ENCODE data around the gene COL18A1.

COL18A1 gene

GRCh38 chr21:45515241-45516061 is 110.5 kb downstream of the COL18A1 start:
- TF ChIP-seq CTCF (IDR thresholded peaks at IDR 0.05; ENCODE audit: borderline replicate concordance, insufficient read depth, low read depth, low read length): no peak
- no peak overlapping the region for H3K4me3 ChIP-seq (ENCODE audit: low read depth, low read length)

GRCh38 chr21:45516071-45516670 is 111.2 kb downstream of the COL18A1 start:
- H3K4me3 ChIP-seq (ENCODE audit: low read depth, low read length): no peak overlapping the region
- TF ChIP-seq CTCF (IDR thresholded peaks at IDR 0.05; ENCODE audit: borderline replicate concordance, insufficient read depth, low read depth, low read length): no peak

- no peak for TF ChIP-seq CTCF (IDR thresholded peaks at IDR 0.05; ENCODE audit: borderline replicate concordance, insufficient read depth, low read depth, low read length)
- no peak overlapping the region for H3K4me3 ChIP-seq (ENCODE audit: low read depth, low read length)
Observed at GRCh38 chr21:45516671-45517151, 111.7 kb downstream of the COL18A1 start.

GRCh38 chr21:45517249-45518065 is 112.5 kb downstream of the COL18A1 start:
- no peak overlapping the region for H3K4me3 ChIP-seq (ENCODE audit: low read depth, low read length)
- TF ChIP-seq CTCF (IDR thresholded peaks at IDR 0.05; ENCODE audit: borderline replicate concordance, insufficient read depth, low read depth, low read length): no peak

GRCh38 chr21:45518742-45519141 is 113.8 kb downstream of the COL18A1 start:
- no peak overlapping the region for H3K4me3 ChIP-seq (ENCODE audit: low read depth, low read length)

GRCh38 chr21:45519182-45519581 is 114.2 kb downstream of the COL18A1 start:
- no peak overlapping the region for H3K4me3 ChIP-seq (ENCODE audit: low read depth, low read length)
- TF ChIP-seq CTCF (IDR thresholded peaks at IDR 0.05; ENCODE audit: borderline replicate concordance, insufficient read depth, low read depth, low read length): no peak

More at GRCh38 chr21:45518742-45519141, 113.8 kb downstream of the COL18A1 start:
- TF ChIP-seq CTCF (IDR thresholded peaks at IDR 0.05; ENCODE audit: borderline replicate concordance, insufficient read depth, low read depth, low read length): no peak
